BE2C (cell line): ENCODE data around the gene IFNL4.

Source experiments
- DNase-seq: peaks from one replicate; pipeline ENCODE4 v3.0.0-alpha.2; 2020
- H3K27me3 ChIP-seq: fragments of 250-450 bp; sonication (Bioruptor Pico); 2 replicates; pipeline ENCODE4 v1.5.1; 2020; ENCODE audit warnings: mild to moderate bottlenecking
- H3K36me3 ChIP-seq: fragments of 250-450 bp; sonication (Bioruptor Pico); 2 replicates; pipeline ENCODE4 v1.5.1; 2020; ENCODE audit warnings: mild to moderate bottlenecking
- H3K4me1 ChIP-seq: fragments of 250-450 bp; sonication (Bioruptor Pico); 2 replicates; pipeline ENCODE4 v1.5.1; 2020
- H3K4me3 ChIP-seq: 2 replicates; pipeline ENCODE4 v1.5.1; 2011; ENCODE audit warnings: low read depth, low read length
- H3K9me3 ChIP-seq: fragments of 250-450 bp; sonication (Bioruptor Pico); 2 replicates; pipeline ENCODE4 v1.5.1; 2020
- TF ChIP-seq, protein P1 (sequence below): IDR thresholded peaks from 2 replicates; pipeline ENCODE4 v1.5.1; 2012; ENCODE audit warnings: mild to moderate bottlenecking, low read depth, low read length

The IFNL4 gene

DNA sequence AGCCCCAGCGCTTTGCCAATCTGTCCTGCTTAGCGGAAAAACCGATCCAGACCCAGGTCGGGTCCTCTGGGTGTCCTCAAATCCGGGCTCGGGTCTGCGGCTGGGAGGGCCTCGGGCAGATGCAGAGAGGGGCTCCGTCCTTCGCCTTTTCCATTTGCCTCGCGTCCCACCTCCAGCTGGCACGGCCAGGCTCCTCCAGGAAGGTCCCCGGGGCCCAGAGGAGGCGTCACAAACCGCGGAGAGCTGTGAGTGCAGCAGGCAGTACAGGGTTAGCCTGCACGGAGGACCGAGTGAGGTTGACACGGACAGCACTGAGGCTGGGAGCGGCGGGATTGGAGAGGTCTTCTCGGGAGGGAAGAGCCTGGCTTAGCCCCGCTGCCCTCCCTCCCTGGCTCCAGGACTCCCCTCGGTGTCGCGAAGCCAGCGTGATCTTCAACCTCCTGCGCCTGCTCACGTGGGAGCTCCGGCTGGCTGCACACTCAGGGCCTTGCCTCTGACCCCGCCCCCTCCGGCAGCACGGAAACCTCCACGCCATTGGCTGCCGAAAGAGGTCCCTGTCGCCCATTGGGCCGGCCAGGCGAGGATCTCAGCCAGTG is 16.8 kb upstream of the IFNL4 start:
- TF ChIP-seq, protein P1, sequence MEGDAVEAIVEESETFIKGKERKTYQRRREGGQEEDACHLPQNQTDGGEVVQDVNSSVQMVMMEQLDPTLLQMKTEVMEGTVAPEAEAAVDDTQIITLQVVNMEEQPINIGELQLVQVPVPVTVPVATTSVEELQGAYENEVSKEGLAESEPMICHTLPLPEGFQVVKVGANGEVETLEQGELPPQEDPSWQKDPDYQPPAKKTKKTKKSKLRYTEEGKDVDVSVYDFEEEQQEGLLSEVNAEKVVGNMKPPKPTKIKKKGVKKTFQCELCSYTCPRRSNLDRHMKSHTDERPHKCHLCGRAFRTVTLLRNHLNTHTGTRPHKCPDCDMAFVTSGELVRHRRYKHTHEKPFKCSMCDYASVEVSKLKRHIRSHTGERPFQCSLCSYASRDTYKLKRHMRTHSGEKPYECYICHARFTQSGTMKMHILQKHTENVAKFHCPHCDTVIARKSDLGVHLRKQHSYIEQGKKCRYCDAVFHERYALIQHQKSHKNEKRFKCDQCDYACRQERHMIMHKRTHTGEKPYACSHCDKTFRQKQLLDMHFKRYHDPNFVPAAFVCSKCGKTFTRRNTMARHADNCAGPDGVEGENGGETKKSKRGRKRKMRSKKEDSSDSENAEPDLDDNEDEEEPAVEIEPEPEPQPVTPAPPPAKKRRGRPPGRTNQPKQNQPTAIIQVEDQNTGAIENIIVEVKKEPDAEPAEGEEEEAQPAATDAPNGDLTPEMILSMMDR, result no peak
- no peak overlapping the region for H3K4me3 ChIP-seq
- DNase-seq, result peak; percentile 14
- H3K36me3 ChIP-seq, result no peaks in the 10 kb centered on the region
- no peaks in the 10 kb centered on the region for H3K9me3 ChIP-seq
- no peaks in the 10 kb centered on the region for H3K27me3 ChIP-seq
- no peaks in the 10 kb centered on the region for H3K4me1 ChIP-seq

DNA sequence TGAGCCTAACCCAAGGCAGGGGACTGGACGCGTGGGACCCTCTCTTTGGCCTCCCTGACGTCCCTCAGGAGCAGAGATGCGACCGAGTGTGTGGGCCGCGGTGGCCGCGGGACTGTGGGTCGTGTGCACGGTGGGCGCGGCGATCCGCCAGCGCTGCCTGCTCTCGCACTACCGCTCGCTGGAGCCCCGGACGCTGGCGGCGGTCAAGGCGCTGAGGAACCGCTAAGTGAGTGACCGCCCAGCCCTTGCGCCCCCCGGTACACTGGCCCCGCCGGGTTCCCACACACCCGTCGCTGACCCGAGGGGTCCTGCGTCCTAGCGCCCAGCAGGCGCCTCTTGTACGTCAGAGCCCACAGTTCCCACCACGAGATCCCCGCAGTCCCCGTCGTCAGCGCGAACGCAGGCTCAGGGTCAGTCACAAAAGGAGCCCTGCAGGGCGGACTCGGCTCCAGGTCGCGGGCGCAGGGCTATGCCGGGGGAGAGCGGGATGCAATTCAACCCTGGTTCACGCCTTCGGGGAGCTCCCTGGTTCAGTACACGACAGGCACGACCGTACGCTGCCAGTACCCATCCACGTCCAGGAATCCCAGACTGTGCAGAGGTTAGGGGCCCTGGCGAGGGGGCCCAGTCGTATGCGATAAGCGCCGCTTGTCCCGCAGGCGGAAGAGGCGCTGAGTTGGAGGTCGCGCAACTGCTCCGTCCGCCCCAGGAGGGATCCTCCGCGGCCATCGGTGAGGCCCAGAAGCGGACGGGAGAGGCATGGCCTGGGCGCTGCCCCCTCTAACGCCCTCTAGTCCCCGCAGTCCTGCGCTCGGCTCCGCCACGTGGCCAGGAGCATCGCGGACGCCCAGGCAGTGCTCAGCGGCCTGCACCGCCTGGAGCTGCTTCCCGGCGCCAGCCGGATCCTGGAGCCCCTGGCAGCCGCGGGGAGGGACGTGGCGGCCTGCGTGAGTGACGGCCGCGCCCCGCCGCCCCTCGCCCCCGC is 15.9 kb upstream of the IFNL4 start:
- DNase-seq, result peak; percentile 27
- H3K36me3 ChIP-seq, result no peaks in the 10 kb centered on the region
- H3K27me3 ChIP-seq, result no peaks in the 10 kb centered on the region
- TF ChIP-seq, protein P1, result no peak
- H3K4me3 ChIP-seq, result no peak overlapping the region
- H3K4me1 ChIP-seq, result no peaks in the 10 kb centered on the region
- no peaks in the 10 kb centered on the region for H3K9me3 ChIP-seq

DNA sequence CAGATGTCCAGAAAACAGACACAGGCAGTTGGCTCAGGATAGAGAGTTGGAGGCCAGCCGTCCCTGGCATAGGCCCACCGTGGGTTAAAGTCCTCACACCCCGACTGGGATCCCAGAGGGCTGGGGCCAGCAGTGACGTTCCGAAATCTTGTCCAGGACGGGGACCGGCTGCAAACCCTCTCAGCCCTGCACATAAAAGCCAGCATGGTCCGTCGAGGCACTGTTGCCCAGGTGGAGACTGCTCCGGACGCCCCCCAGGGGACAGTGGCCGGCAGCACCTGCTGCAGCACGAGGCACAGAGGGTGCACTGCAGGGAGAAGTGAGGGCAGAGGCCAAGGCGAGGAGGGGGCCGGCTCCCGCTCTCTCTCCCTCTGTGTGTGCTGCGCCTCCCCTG is 15.3 kb upstream of the IFNL4 start:
- Histone ChIP-seq H3K4me1 (no peaks in the 10 kb centered on the region), H3K36me3 (no peaks in the 10 kb centered on the region), H3K9me3 (no peaks in the 10 kb centered on the region), H3K27me3 (no peaks in the 10 kb centered on the region), H3K4me3 (no peak overlapping the region)
- DNase-seq, result no peak
- TF ChIP-seq, protein P1, result no peak

DNA sequence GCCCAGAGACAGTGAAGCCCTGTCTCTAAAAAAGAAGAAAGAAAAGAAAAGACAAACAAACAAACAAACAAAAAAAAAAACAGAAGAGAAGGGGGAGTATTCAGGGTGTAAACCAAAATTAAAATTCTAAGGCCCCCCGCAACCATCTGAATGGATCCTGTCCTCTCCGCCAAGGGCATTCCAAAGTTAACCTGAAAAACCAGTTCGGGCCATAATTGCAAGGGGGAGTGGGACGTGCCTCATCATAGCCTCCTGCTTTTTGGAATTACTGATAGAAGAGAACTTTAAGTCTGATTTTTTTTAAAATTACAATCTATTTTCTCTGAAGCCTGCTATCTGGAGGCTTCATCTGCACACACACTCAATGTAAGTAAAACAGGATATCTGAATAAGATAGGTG is 13.8 kb upstream of the IFNL4 start:
- no peak for DNase-seq
- H3K4me1 ChIP-seq, result peaks cover 10% of the 10 kb centered on the region
- no peaks in the 10 kb centered on the region for H3K36me3 ChIP-seq
- H3K9me3 ChIP-seq, result no peaks in the 10 kb centered on the region
- TF ChIP-seq, protein P1, result no peak
- H3K27me3 ChIP-seq, result no peaks in the 10 kb centered on the region
- H3K4me3 ChIP-seq, result no peak overlapping the region

DNA sequence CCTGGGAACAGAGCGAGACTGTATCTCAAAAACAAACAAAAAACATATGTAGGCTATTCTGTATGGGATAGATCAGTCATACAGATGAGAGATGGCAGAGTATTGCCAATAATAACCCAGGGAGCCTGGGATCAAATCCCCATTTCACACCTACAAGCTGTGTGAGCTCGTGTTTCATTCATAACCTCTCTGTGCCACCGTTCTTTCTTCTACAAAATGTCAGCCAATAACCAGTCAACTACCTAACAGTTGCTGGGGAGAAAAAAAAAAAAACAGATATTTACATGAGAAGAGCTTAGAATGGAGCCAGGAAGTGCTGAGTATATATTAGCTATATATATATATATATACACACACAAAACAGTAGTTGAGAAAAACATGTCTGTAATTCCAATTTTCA is 13.0 kb upstream of the IFNL4 start:
- H3K4me1 ChIP-seq, result peaks cover 10% of the 10 kb centered on the region
- TF ChIP-seq, protein P1, result no peak
- H3K36me3 ChIP-seq, result no peaks in the 10 kb centered on the region
- no peak for DNase-seq
- no peaks in the 10 kb centered on the region for H3K27me3 ChIP-seq
- no peak overlapping the region for H3K4me3 ChIP-seq
- no peaks in the 10 kb centered on the region for H3K9me3 ChIP-seq

DNA sequence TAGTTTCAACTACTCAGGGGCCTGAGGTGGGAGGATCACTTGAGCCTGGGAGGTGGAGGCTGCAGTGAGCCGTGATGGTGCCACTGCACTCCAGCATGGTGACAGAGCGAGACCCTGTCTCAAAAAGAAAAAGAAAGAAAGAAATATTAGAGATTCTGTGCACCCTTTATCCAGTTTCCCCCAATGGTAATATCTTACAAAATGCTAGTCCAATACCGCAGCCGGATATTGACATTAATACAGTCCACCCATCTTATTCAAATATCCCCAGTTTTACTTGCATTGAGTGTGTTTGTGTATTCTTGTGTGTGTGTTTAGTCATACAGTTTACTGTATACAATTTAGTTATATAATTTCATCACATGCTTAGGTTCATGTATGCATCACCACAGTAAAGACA is 8.6 kb upstream of the IFNL4 start:
- Histone ChIP-seq H3K9me3 (no peaks in the 10 kb centered on the region), H3K36me3 (no peaks in the 10 kb centered on the region), H3K4me1 (peaks cover 10% of the 10 kb centered on the region), H3K27me3 (no peaks in the 10 kb centered on the region), H3K4me3 (no peak overlapping the region)
- TF ChIP-seq, protein P1, result no peak
- no peak for DNase-seq
